Kidney (tissue), 14 donors: ENCODE data around the gene CPN2. TPM values are rescaled to one million over a fixed set of nuclear protein-coding genes. Genes with fewer than 3 reads are reported as not detected.
A peak's percentile ranks its signal among the peaks of the same experiment; 100 is the strongest.

Source experiments
- DNase-seq, 5 donors: peaks; one replicate each; pipeline ENCODE4 v3.0.0-alpha.2; 2013 to 2020
- FAIRE-seq: peaks from 2 replicates; lab custom pipeline; 2012; peaks lifted over from hg19 to GRCh38; lab: Jason Lieb, UNC
- H3K27ac ChIP-seq, 2 donors: one replicate each; pipeline ENCODE4 v1.7.0; 2013; ENCODE audit warnings: low read depth in 2 of 2, low read length in 2 of 2, inconsistent platforms in 1 of 2
- H3K27me3 ChIP-seq: one replicate; pipeline ENCODE4 v1.7.1; 2013; ENCODE audit warnings: low read length, inconsistent platforms; ENCODE audit not compliant: control insufficient read depth, insufficient read depth
- H3K36me3 ChIP-seq, 3 donors: one replicate each; pipeline versions ENCODE4 v1.7.0 to v1.7.1; 2013; ENCODE audit warnings: low read length in 3 of 3, control low read depth in 1 of 3, inconsistent platforms in 1 of 3; ENCODE audit not compliant: insufficient read depth in 3 of 3, control insufficient read depth in 2 of 3
- H3K4me1 ChIP-seq, 3 donors: one replicate each; pipeline versions ENCODE4 v1.7.0 to v1.7.1; 2013; ENCODE audit warnings: low read length in 3 of 3, inconsistent platforms in 1 of 3, low read depth in 1 of 3; ENCODE audit not compliant: control insufficient read depth in 2 of 3, insufficient read depth in 2 of 3
- H3K4me3 ChIP-seq, 3 donors: one replicate each; pipeline versions ENCODE4 v1.7.0 to v1.8.1; 2013; ENCODE audit warnings: low read length in 3 of 3, control low read depth in 1 of 3, inconsistent platforms in 1 of 3
- H3K9ac ChIP-seq, 3 donors: one replicate each; pipeline versions ENCODE4 v1.7.0 to v1.7.1; 2013; ENCODE audit warnings: low read length in 3 of 3, control low read depth in 1 of 3, inconsistent platforms in 1 of 3
- H3K9me3 ChIP-seq, 3 donors: one replicate each; pipeline versions ENCODE4 v1.7.0 to v1.7.1; 2013; ENCODE audit warnings: low read length in 3 of 3, control low read depth in 1 of 3, inconsistent platforms in 1 of 3; ENCODE audit not compliant: control insufficient read depth in 2 of 3, insufficient read depth in 1 of 3
- intact Hi-C: fragments of 100-400 bp; cut with DNase I; formaldehyde crosslinking; loops from one replicate; pipeline ENCODE4 v1.11.1; 2022
- polyA plus RNA-seq: library from polyadenylated mRNA; stranded (reverse); fragments of 350-450 nt; fragmentation: Illumina TruSeq; extraction: RNeasy Lipid Tissue Mini Kit (QIAGEN cat#74804); gene quantifications from one replicate; pipeline ENCODE4 v1.2.3, GENCODE V29; 2014; ENCODE audit warnings: low read depth, low replicate concordance; ENCODE audit not compliant: insufficient read depth
- total RNA-seq: library from RNA; stranded (reverse); fragmentation: NEBNext Ultra II Directional; extraction: Animal tissue kit (Norgen Biotek cat#: 25700); gene quantifications from one replicate; pipeline ENCODE4 v1.2.1, GENCODE V29; 2021
- TF ChIP-seq, protein P1 (sequence below): IDR thresholded peaks from 3 replicates; pipeline ENCODE4 v1.5.1; 2012; ENCODE audit warnings: mild to moderate bottlenecking, moderate library complexity, borderline replicate concordance; ENCODE audit not compliant: insufficient read depth; ENCODE audit errors: extremely low read depth
- donor health status: control.
- donor health status: control.
- donor health status: control.
- donor health status: control.
- donor health status: control.
- donor health status: DM: yes; HTN: yes; CAD: no.
- donor health status: Normal renal cell carcinoma (clear cell type).

The CPN2 gene
- total and polyA plus RNA-seq, 2 donors from 2014 or later: 0.72 to 15.8 TPM

GRCh38 chr3:194312186-194312742, 38.9 kb downstream of the CPN2 start:
- TF ChIP-seq, protein P1, sequence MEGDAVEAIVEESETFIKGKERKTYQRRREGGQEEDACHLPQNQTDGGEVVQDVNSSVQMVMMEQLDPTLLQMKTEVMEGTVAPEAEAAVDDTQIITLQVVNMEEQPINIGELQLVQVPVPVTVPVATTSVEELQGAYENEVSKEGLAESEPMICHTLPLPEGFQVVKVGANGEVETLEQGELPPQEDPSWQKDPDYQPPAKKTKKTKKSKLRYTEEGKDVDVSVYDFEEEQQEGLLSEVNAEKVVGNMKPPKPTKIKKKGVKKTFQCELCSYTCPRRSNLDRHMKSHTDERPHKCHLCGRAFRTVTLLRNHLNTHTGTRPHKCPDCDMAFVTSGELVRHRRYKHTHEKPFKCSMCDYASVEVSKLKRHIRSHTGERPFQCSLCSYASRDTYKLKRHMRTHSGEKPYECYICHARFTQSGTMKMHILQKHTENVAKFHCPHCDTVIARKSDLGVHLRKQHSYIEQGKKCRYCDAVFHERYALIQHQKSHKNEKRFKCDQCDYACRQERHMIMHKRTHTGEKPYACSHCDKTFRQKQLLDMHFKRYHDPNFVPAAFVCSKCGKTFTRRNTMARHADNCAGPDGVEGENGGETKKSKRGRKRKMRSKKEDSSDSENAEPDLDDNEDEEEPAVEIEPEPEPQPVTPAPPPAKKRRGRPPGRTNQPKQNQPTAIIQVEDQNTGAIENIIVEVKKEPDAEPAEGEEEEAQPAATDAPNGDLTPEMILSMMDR: no peak
- Histone ChIP-seq H3K4me1 (peaks cover 5 to 24% (median 22%) of the 10 kb centered on the region in 3 donors), H3K9ac (no peak overlapping the region), H3K36me3 (no peaks in the 10 kb centered on the region), H3K9me3 (no peaks in the 10 kb centered on the region), H3K27ac (no peak overlapping the region), H3K27me3 (no peaks in the 10 kb centered on the region), H3K4me3 (peak overlapping the region in 2 of 3 donors; percentile 7 to 12)
- FAIRE-seq (no peak), DNase-seq (no peak)
- intact Hi-C loops: loop anchor here (10.0 kb wide), 2 partner anchors 527 to 647 kb away; no protein-coding TSS in a partner anchor

- no peaks in the 10 kb centered on the region for H3K36me3 ChIP-seq
- DNase-seq (no peak), FAIRE-seq (no peak)
- H3K27me3 ChIP-seq: no peaks in the 10 kb centered on the region
- TF ChIP-seq, protein P1: no peak
- H3K9ac ChIP-seq: no peak overlapping the region
- H3K4me1 ChIP-seq: peaks cover 5 to 24% (median 24%) of the 10 kb centered on the region in 3 donors
- H3K4me3 ChIP-seq: no peak overlapping the region
- no peak overlapping the region for H3K27ac ChIP-seq
- intact Hi-C loops: loop anchor here (10.0 kb wide), 2 partner anchors 526 to 646 kb away; no protein-coding TSS in a partner anchor
- H3K9me3 ChIP-seq: no peaks in the 10 kb centered on the region
These were observed 40.1 kb downstream of the CPN2 start for GRCh38 chr3:194311000-194311399.

DNA sequence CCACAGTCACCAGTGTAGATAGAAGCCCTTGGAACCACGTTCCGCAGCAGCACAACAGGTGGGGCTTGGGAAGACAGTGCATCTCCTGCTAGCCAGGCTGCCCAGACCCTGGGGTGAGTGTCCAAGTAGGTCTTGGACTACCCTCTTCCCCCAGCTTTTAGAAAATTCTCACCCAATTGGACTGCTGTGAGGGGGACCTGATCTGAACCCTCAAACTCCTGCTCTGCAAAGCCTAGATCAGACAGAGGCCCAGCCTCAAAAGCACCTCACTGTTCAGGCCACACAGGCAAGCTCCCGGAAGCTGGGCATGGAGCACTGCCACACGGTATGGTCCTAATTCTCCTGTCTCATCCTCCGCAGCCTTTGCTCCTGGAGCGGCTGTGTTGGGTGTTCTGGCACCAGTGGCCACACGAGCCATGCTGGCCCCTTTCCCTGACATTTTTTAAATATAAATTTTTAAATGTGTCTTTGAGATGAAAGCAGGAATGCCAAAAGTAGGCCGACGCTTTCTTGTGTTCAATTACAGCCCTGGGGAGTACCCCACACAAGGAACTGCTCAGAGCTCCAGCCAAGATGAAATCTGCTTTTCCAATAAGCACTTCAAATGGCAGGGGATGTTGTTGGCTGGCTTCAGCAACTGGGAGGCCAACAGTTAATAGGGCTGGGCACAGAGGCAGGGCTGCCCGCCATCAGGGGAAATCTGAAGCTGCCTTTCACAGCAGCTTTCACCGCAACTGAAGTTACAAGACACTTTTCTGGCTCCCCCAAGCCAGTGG, 40.9 kb downstream of the CPN2 start:
- Histone ChIP-seq H3K4me1 (peaks cover 5 to 24% (median 22%) of the 10 kb centered on the region in 3 donors), H3K27me3 (no peaks in the 10 kb centered on the region), H3K9me3 (no peaks in the 10 kb centered on the region), H3K27ac (no peak overlapping the region), H3K4me3 (no peak overlapping the region), H3K36me3 (no peaks in the 10 kb centered on the region), H3K9ac (no peak overlapping the region)
- TF ChIP-seq, protein P1: no peak
- DNase-seq (no peak), FAIRE-seq (no peak)
- intact Hi-C loops: loop anchor here (10.0 kb wide), 2 partner anchors 525 to 645 kb away; no protein-coding TSS in a partner anchor
